GM21717 (cell line): Measurements from ENCODE around the gene ZNF480.
"Not testable (repeated sequence)": the region's sequence is repeated elsewhere in the genome, so short reads cannot be mapped to it uniquely, and the experiment has no call there.

Experiments used
- ATAC-seq: cut with Tn5 transposase; IDR thresholded peaks from one replicate; pipeline ENCODE4 v1.9.1; 2021; ENCODE audit warnings: mild to moderate bottlenecking, moderate library complexity; ENCODE audit not compliant: unreplicated experiment

The ZNF480 gene

DNA sequence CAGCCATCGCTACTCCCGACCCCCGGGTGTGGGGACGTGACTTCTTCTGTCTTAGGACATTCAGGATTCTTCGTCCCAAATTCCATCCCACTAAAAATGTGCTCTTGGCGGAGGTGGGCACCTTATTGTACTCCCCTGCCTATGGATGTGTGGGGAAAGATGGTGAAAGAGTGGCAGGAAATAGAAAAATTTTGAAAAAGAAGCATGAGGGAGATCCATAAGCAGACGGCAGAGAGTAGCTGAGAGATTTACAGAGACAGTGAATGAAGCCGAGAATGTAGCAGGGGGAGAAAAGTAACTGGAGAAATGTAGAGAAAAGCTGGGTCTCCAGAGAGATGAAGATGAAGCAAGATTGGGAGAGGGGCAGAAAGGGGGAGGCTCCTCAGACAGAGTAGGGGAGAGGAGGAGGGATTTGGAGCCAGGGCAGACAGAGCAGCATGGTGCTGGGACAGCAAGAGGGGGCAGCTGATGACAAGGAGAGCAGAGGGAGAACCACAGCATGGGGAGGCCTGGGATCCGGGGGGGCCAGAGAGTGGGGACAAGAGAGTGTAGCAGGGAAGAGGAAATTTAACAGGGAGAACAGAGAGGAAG, 39.9 kb downstream of the ZNF480 start:
- ATAC-seq, result no peak

DNA sequence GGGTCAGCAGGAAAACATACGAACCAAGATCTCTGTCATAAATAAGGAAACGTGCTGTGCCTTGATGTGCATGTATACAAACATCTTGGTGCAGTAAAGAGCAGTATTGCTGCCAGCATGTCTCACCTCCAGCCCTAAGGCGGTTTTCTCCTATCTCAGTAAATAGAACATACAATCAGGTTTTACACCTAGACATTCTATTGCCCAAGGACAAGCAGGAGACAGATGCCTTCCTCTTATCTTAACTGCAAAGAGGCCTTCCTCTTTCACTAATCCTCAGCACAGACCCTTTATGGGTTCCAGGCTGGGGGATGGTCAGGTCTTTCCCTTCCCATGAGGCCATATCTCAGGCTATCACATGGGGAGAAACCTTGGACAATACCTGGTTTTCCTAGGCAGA, 42.1 kb downstream of the ZNF480 start:
- not testable (repeated sequence) for ATAC-seq

- ATAC-seq, result no peak
Observed at GRCh38 chr19:52343548-52343947, 46.6 kb downstream of the ZNF480 start.

- no peak for ATAC-seq
Observed at GRCh38 chr19:52345162-52345561, 48.2 kb downstream of the ZNF480 start.

DNA sequence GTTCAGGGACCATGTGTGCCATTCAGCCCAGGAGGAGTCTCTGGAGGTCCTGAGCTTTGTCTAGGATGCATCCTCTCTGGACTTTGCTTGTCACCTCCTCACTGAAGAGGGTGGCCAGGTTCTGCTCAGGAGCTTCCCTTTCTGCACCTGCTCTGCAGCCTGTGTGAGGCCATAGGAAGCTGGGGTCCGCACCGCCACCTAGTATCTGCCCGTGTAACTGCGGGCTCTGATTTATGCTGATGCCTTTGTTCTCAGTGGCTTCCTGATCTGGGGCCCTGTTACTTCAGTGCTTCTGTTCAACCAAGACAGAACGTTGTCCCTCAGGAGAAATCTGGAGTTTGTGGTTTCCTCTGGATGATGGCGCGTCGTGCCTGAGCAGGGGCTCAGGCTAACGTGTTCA, 54.5 kb downstream of the ZNF480 start:
- no peak for ATAC-seq

DNA sequence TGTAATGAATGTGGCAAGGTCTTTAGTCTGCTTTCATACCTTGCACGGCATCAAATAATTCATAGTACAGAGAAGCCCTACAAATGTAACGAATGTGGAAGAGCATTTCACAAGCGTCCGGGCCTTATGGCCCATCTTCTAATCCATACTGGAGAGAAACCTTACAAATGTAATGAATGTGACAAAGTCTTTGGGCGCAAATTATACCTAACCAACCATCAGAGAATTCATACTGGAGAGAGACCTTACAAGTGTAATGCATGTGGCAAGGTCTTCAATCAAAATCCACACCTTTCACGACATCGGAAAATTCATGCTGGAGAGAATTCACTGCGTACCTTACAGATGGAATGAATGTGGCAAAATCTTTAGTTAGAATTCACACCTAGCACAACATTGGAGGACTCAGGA, 69.5 kb downstream of the ZNF480 start:
- ATAC-seq, result no peak

DNA sequence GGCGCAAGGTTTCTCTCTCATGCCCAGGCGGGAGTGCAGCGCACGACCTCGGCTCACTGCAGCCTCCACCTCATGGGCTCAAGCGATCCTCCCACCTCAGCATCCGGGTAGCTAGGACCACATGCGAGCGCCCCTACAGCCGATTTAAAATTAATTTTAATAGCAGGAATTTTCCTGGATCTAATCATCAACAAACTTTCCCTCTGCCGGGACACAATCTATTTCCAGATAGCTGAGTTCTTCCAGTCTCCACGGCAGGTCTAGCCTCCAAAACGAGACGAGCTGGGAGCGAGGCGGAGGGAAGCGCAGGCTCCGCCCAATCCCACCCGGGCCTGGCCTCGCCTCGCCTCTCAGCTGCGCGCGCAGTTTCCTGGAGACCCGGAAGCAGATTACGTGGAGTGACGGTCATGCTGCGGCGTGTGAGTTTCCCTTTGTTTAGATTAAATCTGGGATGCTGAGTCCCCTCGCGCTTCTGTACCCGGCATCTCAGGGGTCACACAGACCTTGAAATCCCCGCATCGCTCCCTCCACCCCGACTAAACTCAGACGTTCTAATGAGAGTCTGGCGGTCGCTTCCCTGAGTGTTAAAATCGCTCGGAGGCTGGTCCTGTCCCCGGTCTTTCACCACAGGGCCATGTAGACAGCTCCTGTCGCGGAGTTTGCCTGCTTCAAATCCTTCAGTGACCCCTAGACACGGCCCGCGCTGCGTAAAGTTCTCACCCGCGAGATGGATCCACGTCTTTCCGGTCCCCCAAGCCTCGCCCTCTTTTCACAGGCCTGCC, 72.8 kb downstream of the ZNF480 start, which contains the start of gene ZNF880:
Gene ZNF880 (plus strand): TSS at position 365 of the 782 bp plus-strand sequence. CDS start 43 bp downstream, at position 408.
- no peak for ATAC-seq

DNA sequence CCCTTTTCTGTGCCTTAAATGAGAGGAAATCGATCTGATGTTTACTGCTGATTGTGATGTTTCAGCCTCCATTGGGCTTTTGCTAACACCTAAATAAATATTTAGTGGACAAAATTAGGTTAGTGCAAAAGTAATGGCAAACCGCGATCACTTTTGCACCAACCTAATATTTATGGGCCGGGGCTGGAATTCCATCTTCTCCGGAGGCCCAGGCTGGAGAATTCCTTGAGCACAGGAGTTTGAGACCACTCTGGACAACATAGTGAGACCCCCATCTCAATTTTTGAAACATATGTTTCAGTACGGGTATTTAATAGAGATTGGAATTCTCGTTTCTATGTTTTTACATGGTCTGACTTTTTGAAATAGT, 73.4 kb downstream of the ZNF480 start:
- ATAC-seq, result no peak
